DOHH2 (cell line): ENCODE measurements around the gene ZNF708.

Experiments
- CTCF ChIP-seq: fragments of 200-600 bp; sonication (generic); IDR thresholded peaks from one replicate; pipeline ENCODE4 v1.5.1; 2014; ENCODE audit warnings: antibody characterized with exemption, mild to moderate bottlenecking, low read depth, low read length; ENCODE audit not compliant: poor library complexity, severe bottlenecking
- EZH2phosphoT487 ChIP-seq: fragments of 200-600 bp; sonication (generic); IDR thresholded peaks from 2 replicates; pipeline ENCODE4 v1.6.1; 2017; ENCODE audit warnings: borderline replicate concordance, mild to moderate bottlenecking, antibody characterized with exemption, low read length, moderate library complexity, mixed read lengths

- no peak for TF ChIP-seq CTCF
- no peak for TF ChIP-seq EZH2phosphoT487
These were observed 64.8 kb downstream of the ZNF708 start for GRCh38 chr19:21264416-21264815.
